ENCODE data around the gene ARFGAP2. TPM values are rescaled to one million over a fixed set of nuclear protein-coding genes. Genes with fewer than 3 reads are reported as not detected.
"Not testable (repeated sequence)": the region's sequence is repeated elsewhere in the genome, so short reads cannot be mapped to it uniquely, and the experiment has no call there.

ARFGAP2 gene
- total RNA-seq, 3 donors from 2014 or later, result 139 to 183 (median 175) TPM

GRCh38 chr11:47207459-47207858 is 30.8 kb upstream of the ARFGAP2 start:
- H3K9me3 ChIP-seq, result no peaks in the 10 kb centered on the region
- H3K27ac ChIP-seq, result no peak overlapping the region
- H3K36me3 ChIP-seq, result no peaks in the 10 kb centered on the region
- H3K27me3 ChIP-seq, result no peaks in the 10 kb centered on the region
- DNase-seq (ENCODE audit: low spot score in 2 of 2), result no peak
- intact Hi-C loops (cut with DNase I; ENCODE audit: low total_unique reads), result no loop called here
- no peak overlapping the region for H3K4me3 ChIP-seq
- H3K4me1 ChIP-seq, result no peaks in the 10 kb centered on the region
- TF ChIP-seq, protein P1, sequence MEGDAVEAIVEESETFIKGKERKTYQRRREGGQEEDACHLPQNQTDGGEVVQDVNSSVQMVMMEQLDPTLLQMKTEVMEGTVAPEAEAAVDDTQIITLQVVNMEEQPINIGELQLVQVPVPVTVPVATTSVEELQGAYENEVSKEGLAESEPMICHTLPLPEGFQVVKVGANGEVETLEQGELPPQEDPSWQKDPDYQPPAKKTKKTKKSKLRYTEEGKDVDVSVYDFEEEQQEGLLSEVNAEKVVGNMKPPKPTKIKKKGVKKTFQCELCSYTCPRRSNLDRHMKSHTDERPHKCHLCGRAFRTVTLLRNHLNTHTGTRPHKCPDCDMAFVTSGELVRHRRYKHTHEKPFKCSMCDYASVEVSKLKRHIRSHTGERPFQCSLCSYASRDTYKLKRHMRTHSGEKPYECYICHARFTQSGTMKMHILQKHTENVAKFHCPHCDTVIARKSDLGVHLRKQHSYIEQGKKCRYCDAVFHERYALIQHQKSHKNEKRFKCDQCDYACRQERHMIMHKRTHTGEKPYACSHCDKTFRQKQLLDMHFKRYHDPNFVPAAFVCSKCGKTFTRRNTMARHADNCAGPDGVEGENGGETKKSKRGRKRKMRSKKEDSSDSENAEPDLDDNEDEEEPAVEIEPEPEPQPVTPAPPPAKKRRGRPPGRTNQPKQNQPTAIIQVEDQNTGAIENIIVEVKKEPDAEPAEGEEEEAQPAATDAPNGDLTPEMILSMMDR (IDR thresholded peaks at IDR 0.05), result no peak
- TF ChIP-seq POLR2AphosphoS5 (IDR thresholded peaks at IDR 0.05) (no peak), POLR2A (IDR thresholded peaks at IDR 0.05) (no peak)

DNA sequence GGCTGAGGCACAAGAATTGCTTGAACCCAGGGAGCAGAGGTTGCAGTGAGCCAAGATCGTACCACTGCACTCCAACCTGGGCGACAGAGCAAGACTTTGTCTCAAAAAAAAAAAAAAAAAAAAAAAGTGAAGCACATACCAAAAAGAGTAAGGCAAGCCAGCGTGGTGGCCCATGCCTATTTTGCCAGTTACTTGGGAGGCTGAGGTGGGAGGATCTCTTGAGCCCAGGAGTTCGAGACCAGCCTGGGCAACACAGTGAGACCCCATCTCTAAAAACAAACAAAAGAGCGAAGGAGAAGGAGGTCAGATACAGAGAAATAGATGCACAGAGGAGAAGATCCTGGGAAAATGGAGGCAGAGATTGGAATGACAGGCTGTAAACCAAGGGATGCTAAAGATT is 29.9 kb upstream of the ARFGAP2 start:
- H3K9me3 ChIP-seq; H3K27me3 ChIP-seq; DNase-seq (ENCODE audit: low spot score in 2 of 2); H3K27ac ChIP-seq; H3K4me1 ChIP-seq; intact Hi-C loops (cut with DNase I; ENCODE audit: low total_unique reads); H3K4me3 ChIP-seq; H3K36me3 ChIP-seq: not testable (repeated sequence)

GRCh38 chr11:47204637-47204989 is 27.9 kb upstream of the ARFGAP2 start:
- Histone ChIP-seq H3K4me3 (no peak overlapping the region), H3K36me3 (no peaks in the 10 kb centered on the region), H3K27ac (no peak overlapping the region), H3K27me3 (no peaks in the 10 kb centered on the region), H3K9me3 (no peaks in the 10 kb centered on the region), H3K4me1 (no peaks in the 10 kb centered on the region)
- no peak for DNase-seq (ENCODE audit: low spot score in 2 of 2)
- TF ChIP-seq POLR2A (IDR thresholded peaks at IDR 0.05), result no peak
- TF ChIP-seq, protein P1 (IDR thresholded peaks at IDR 0.05), result no peak
- TF ChIP-seq POLR2AphosphoS5 (IDR thresholded peaks at IDR 0.05), result no peak
- intact Hi-C loops (cut with DNase I; ENCODE audit: low total_unique reads), result no loop called here

DNA sequence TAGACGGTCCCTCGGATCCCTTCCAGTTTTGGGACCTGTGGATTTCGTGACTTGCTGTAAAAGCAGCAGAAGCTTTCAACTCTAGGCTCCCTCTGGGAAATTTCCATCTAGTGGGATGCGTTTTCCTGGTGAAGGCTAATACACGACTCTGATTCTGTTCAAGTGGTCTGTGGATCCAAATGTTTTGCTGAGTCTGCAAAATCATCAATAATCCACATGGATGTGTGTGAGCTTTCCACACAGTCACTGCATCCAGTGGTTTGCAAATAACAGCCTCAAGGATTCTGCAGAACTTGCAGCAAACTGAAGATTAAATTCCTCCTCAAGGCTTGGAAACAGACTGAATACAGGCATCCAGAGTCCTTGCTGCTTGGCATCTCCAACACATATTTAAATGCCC is 25.9 kb upstream of the ARFGAP2 start:
- intact Hi-C loops (cut with DNase I; ENCODE audit: low total_unique reads), result no loop called here

GRCh38 chr11:47201015-47201414 is 24.3 kb upstream of the ARFGAP2 start:
- H3K9me3 ChIP-seq, result no peaks in the 10 kb centered on the region
- H3K36me3 ChIP-seq, result no peaks in the 10 kb centered on the region
- H3K27me3 ChIP-seq, result no peaks in the 10 kb centered on the region
- H3K4me3 ChIP-seq, result no peak overlapping the region
- no peak overlapping the region for H3K27ac ChIP-seq
- intact Hi-C loops (cut with DNase I; ENCODE audit: low total_unique reads), result no loop called here
- no peak for TF ChIP-seq POLR2AphosphoS5 (IDR thresholded peaks at IDR 0.05)
- H3K4me1 ChIP-seq, result no peaks in the 10 kb centered on the region
- no peak for DNase-seq (ENCODE audit: low spot score in 2 of 2)

More for the DNA sequence above, 25.9 kb upstream of the ARFGAP2 start:
- H3K36me3 ChIP-seq, result no peaks in the 10 kb centered on the region
- TF ChIP-seq POLR2AphosphoS5 (IDR thresholded peaks at IDR 0.05), result no peak
- TF ChIP-seq POLR2A (IDR thresholded peaks at IDR 0.05), result no peak
- TF ChIP-seq, protein P1 (IDR thresholded peaks at IDR 0.05), result no peak
- no peaks in the 10 kb centered on the region for H3K27me3 ChIP-seq
- no peak overlapping the region for H3K4me3 ChIP-seq
- no peak for DNase-seq (ENCODE audit: low spot score in 2 of 2)
- no peaks in the 10 kb centered on the region for H3K9me3 ChIP-seq
- no peak overlapping the region for H3K27ac ChIP-seq
- no peaks in the 10 kb centered on the region for H3K4me1 ChIP-seq

DNA sequence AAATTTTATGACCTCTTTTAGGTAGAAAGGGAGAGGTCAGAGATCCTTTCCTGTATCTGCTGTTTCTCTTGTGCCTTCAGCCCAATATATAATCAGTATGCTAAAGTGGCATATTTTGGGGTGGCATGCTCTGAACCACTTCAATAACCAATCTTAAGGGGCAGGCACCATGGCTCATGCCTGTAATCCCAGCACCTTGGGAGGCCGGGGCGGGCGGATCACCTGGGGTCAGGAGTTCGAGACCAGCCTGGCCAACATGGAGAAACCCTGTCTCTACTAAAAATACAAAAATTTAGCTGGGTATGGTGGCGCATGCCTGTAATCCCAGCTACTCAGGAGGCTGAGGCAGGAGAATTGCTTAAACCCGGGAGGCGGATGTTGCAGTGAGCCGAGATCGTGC is 21.5 kb upstream of the ARFGAP2 start:
- H3K27ac ChIP-seq; DNase-seq (ENCODE audit: low spot score in 2 of 2); H3K27me3 ChIP-seq; H3K4me1 ChIP-seq; H3K9me3 ChIP-seq; intact Hi-C loops (cut with DNase I; ENCODE audit: low total_unique reads); H3K4me3 ChIP-seq; H3K36me3 ChIP-seq: not testable (repeated sequence)

DNA sequence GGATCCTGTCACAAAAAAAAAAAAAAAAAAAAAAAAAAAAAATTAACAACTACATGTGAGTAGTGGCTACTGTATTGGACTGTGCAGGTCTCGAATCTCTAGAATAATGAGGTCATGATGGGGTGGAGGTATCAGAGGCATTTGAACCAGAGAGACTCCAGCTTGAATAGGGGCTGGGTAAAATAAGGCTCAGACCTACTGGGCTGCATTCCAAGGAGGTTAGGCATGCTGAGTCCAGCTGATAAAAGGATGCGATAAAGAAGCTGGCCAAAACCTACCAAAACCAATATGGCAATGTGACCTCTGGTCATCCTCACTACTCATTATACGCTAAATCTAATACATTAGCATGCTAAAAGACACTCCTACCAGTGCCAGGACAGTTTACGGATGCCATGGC is 15.4 kb upstream of the ARFGAP2 start:
- Histone ChIP-seq H3K36me3 (no peaks in the 10 kb centered on the region), H3K4me3 (no peak overlapping the region), H3K4me1 (peaks cover 0 to 4% of the 10 kb centered on the region in 2 donors), H3K27me3 (no peaks in the 10 kb centered on the region), H3K27ac (no peak overlapping the region), H3K9me3 (no peaks in the 10 kb centered on the region)
- intact Hi-C loops (cut with DNase I; ENCODE audit: low total_unique reads), result no loop called here
- no peak for DNase-seq (ENCODE audit: low spot score in 2 of 2)
- TF ChIP-seq POLR2A (IDR thresholded peaks at IDR 0.05), result no peak
- TF ChIP-seq, protein P1 (IDR thresholded peaks at IDR 0.05), result no peak
- TF ChIP-seq POLR2AphosphoS5 (IDR thresholded peaks at IDR 0.05), result no peak

GRCh38 chr11:47191137-47191536 is 14.5 kb upstream of the ARFGAP2 start:
- H3K4me3 ChIP-seq, result not testable (repeated sequence)

More at GRCh38 chr11:47191137-47191536, 14.5 kb upstream of the ARFGAP2 start:
- intact Hi-C loops (cut with DNase I; ENCODE audit: low total_unique reads); H3K4me1 ChIP-seq; H3K36me3 ChIP-seq; DNase-seq (ENCODE audit: low spot score in 2 of 2); H3K27me3 ChIP-seq; H3K9me3 ChIP-seq; H3K27ac ChIP-seq: not testable (repeated sequence)

Data from breast epithelium (tissue), 4 donors.